Peyer's patch (tissue), 4 donors: Measurements from ENCODE around the gene EPS15.

ENCODE experiments used
- CTCF ChIP-seq, 6 experiments: fragments of 450-650 bp in 4 of 6; fragments of 200-600 bp in 2 of 6; sonication (generic) in 1 of 6; IDR thresholded peaks; one replicate each; pipeline ENCODE4 v1.5.1; 2017 to 2019; ENCODE audit warnings: antibody characterized with exemption in 6 of 6, mild to moderate bottlenecking in 3 of 6, moderate library complexity in 1 of 6
- POLR2A ChIP-seq, 2 donors: fragments of 450-650 bp; IDR thresholded peaks; one replicate each; pipeline ENCODE4 v1.5.1; 2017; ENCODE audit warnings: antibody characterized with exemption in 2 of 2, mild to moderate bottlenecking in 2 of 2, moderate library complexity in 2 of 2

- TF ChIP-seq CTCF (IDR thresholded peaks at IDR 0.05) (peak; percentile 17 to 74 (median 64)), POLR2A (IDR thresholded peaks at IDR 0.05) (no peak)
Observed at GRCh38 chr1:51535006-51535592, 16.0 kb upstream of the EPS15 start.
